GM21515 (cell line): ENCODE measurements around the gene KRT36.

Experiments used
- ATAC-seq: cut with Tn5 transposase; IDR thresholded peaks from one replicate; pipeline ENCODE4 v1.9.1; 2021; ENCODE audit not compliant: unreplicated experiment

Gene KRT36

DNA sequence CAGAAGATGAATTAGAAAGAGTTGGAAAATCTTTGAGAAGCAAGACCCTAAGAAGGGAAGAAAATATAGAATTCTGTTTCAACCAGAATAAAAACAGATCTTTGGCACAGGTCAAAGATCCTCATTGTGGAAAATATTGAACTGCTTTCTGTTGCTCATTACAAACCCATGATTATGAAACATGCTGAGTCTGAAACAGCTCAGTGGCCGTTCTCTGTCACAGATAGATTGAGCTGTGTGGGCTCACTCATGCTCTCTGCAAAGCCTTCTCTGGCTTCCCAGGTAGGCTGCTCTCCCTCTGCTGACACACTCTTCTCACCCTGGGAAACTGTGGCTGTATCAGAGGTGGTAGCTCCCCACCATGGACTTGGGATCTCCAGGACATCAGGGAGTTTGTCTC is 45.5 kb downstream of the KRT36 start:
- no peak for ATAC-seq

DNA sequence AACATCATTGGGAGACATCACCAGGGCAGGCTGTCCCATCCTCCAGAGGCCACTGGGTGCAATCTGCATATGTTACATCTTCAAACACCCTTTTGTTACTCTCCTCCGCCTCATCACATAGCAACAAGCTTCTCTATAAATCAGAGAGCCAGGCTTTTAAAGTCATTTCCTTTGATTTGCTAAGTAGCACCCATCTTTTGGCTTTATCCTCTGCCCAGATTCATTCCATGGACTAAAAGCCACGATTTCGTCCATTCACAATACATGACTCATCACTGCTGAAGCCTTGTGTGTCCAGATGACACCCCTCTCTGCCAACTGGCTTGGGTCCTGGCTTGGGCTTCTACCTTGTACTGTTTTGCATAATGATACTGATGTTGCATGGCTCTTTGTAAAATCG is 47.0 kb downstream of the KRT36 start:
- no peak for ATAC-seq

DNA sequence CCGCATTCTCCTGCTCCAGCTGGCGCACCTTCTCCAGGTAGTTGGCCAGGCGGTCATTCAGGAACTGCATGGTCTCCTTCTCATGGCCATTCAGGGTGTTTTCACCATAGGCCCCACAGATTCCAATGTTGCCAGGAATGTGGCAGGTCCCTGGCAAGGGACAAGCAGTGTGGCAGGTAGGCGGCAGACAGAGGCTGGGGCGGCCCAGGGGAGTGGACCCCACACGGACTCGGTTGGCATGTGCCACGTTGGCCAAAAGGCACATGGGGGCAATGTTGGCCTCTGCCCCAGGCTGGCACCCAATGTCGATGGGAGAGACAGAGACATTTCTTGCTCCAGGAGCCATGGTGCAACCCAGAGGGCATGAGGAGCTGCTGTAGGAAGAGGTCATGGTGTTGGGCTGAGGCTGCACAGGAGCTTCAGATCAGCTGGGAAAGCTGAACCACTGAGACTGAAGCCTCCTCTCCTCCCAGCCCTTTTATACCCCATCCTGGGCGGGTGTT is 49.1 kb downstream of the KRT36 start, which contains the start of gene KRT38:
Gene KRT38 (minus strand): TSS at position 453 of the 503 bp plus-strand sequence. CDS start 62 bp downstream, at position 391.
- ATAC-seq = no peak

DNA sequence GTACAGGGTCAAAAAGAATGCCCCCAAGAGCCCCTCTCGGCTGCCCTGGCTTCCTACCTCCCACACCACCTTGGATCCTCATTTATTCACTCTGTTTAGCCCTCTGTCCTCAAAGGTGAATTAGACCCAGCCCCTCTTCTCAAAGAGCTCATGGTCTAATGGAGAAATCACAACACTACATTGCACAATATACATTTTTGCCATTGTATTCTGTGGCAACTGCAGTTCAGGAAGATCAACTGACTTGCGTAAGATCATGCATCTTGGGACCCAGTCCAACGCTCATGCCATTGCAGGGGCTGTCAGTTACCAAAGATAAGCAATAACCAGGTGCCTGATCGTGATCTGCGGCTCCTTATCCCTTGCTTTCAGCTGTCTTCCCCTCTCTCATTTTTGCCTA is 50.3 kb downstream of the KRT36 start:
- no peak for ATAC-seq

DNA sequence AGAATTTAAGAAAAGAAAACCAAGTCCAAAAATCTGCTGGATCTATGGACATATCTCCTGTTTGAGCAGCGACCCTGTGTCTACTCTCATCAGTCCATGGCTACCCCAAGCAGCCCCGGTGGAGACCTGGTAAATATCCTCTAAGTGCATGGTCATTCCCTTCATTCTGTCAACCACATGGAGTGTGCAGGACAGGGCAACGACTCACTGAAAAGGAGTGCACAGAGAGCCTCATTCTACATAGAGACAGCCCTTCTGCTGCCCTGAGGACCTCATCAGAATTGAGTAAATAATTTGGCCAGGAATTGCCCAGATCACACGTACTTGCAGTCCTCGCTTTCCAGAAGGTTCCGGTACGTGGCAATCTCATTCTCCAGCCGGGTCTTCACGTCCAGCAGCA is 51.9 kb downstream of the KRT36 start:
- no peak for ATAC-seq

DNA sequence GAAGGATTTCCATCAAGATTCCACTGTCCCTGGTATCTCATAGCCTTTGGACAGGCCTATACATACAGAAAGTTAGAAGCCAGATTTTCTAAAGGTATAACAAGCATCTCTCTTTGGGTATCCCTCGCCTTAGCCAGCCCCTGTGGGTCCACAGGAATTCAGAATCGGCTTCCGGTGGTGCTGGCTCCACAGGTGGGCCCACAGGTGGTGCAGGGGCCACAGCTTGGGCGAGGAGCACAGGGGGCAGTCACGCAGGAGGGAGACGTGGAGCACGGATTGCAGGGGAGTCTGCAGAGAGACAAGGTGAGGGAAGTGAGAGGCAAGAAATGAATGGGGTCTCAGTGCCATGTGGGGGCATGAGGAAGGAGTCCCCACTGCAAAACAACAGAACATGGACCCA is 52.5 kb downstream of the KRT36 start:
- no peak for ATAC-seq
